LNCAP (cell line): ENCODE results near the gene BACH2.

ENCODE experiments used
- CTCF ChIP-seq: fragments of 450-650 bp; IDR thresholded peaks from 2 replicates; pipeline ENCODE4 v1.5.1; 2017; ENCODE audit warnings: mild to moderate bottlenecking

BACH2 gene

GRCh38 chr6:90080876-90081481 is 215.7 kb downstream of the BACH2 start:
- TF ChIP-seq CTCF, result no peak

- TF ChIP-seq CTCF, result no peak
Measured at GRCh38 chr6:90079560-90080490, 216.8 kb downstream of the BACH2 start.

- no peak for TF ChIP-seq CTCF
Measured at GRCh38 chr6:90078513-90079289, 217.9 kb downstream of the BACH2 start.

- TF ChIP-seq CTCF, result no peak
Measured at GRCh38 chr6:90076511-90077415, 219.9 kb downstream of the BACH2 start.

GRCh38 chr6:90074161-90074850 is 222.3 kb downstream of the BACH2 start:
- no peak for TF ChIP-seq CTCF

GRCh38 chr6:90072935-90073464 is 223.6 kb downstream of the BACH2 start:
- no peak for TF ChIP-seq CTCF
